Mucosa of descending colon (tissue), 3 donors: ENCODE results near the gene NTSR1. TPM values are rescaled to one million over a fixed set of nuclear protein-coding genes. Genes with fewer than 3 reads are reported as not detected.
A peak's percentile ranks its signal among the peaks of the same experiment; 100 is the strongest.

ENCODE experiments used
- ATAC-seq: fragments of 200-7000 bp; cut with Tn5 transposase; one replicate; pipeline ENCODE4 v1.9.1; 2020; ENCODE audit warnings: mild to moderate bottlenecking, moderate library complexity
- DNase-seq, 3 donors: peaks; one replicate each; pipeline ENCODE4 v3.0.0-alpha.2; 2020
- H3K36me3 ChIP-seq: fragments of 200-600 bp; one replicate; pipeline ENCODE4 v1.8.0; 2021; ENCODE audit warnings: low read depth, mild to moderate bottlenecking
- H3K4me1 ChIP-seq: fragments of 200-600 bp; one replicate; pipeline ENCODE4 v1.8.0; 2021; ENCODE audit warnings: low read depth, mild to moderate bottlenecking
- H3K4me3 ChIP-seq: fragments of 200-600 bp; one replicate; pipeline ENCODE4 v1.8.0; 2021; ENCODE audit warnings: mild to moderate bottlenecking
- H3K9me3 ChIP-seq: fragments of 200-600 bp; one replicate; pipeline ENCODE4 v1.8.0; 2021; ENCODE audit warnings: mild to moderate bottlenecking
- intact Hi-C, 2 donors: fragments of 100-400 bp; cut with DNase I in 1 of 2; cut with micrococcal nuclease in 1 of 2; formaldehyde crosslinking; loops; one replicate each; pipeline versions ENCODE4 v1.11.0 to v1.11.1; 2022; cut with DNase I, micrococcal nuclease
- total RNA-seq, 3 donors: library from RNA; stranded (reverse); fragmentation: NEBNext Ultra II Directional in 2 of 3; extraction: Animal tissue kit (Norgen Biotek cat#: 25700) in 2 of 3; gene quantifications; one replicate each; pipeline versions ENCODE4 v1.2.1 to v1.2.4, GENCODE V29; 2021 to 2023
- TF ChIP-seq, protein P1 (sequence below): fragments of 200-600 bp; IDR thresholded peaks from one replicate; pipeline ENCODE4 v1.8.0; 2022; ENCODE audit warnings: antibody characterized with exemption, mild to moderate bottlenecking
- donor health status: DM: no; HTN: no; CAD: no; lungs with moderate emphysema.
- donor health status: DM: no; HTN: no; CAD: no.
- donor health status: DM: no; HTN: yes; CAD: no.

The NTSR1 gene
- total RNA-seq, 3 donors from 2014 or later = 0.31 to 22.1 TPM; not detected in 1

DNA sequence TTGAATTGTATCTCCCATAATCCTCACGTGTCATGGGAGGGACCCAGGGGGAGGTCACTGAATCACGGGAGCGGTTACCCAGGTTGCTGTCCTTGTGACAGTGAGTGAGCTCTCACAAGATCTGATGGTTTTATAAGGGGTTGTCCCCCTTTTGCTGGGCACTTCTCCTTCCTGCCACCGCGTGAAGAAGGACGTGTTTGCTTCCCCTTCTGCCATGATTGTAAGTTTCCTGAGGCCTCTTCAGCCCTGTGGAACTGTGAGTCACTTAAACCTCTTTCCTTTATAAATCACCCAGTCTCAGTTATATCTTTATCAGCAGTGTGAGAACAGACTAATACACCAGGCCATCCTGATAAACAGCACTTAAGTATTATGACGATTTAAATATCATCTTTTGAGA is 78.7 kb downstream of the NTSR1 start:
- H3K4me3 ChIP-seq = no peak overlapping the region
- TF ChIP-seq, protein P1, sequence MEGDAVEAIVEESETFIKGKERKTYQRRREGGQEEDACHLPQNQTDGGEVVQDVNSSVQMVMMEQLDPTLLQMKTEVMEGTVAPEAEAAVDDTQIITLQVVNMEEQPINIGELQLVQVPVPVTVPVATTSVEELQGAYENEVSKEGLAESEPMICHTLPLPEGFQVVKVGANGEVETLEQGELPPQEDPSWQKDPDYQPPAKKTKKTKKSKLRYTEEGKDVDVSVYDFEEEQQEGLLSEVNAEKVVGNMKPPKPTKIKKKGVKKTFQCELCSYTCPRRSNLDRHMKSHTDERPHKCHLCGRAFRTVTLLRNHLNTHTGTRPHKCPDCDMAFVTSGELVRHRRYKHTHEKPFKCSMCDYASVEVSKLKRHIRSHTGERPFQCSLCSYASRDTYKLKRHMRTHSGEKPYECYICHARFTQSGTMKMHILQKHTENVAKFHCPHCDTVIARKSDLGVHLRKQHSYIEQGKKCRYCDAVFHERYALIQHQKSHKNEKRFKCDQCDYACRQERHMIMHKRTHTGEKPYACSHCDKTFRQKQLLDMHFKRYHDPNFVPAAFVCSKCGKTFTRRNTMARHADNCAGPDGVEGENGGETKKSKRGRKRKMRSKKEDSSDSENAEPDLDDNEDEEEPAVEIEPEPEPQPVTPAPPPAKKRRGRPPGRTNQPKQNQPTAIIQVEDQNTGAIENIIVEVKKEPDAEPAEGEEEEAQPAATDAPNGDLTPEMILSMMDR = no peak
- no peaks in the 10 kb centered on the region for H3K4me1 ChIP-seq
- ATAC-seq = no peak
- H3K36me3 ChIP-seq = no peaks in the 10 kb centered on the region
- intact Hi-C loops = loop anchor here in 1 of 2 donors (5.0 kb wide), 1 partner anchor 115 kb away; no protein-coding TSS in a partner anchor
- no peaks in the 10 kb centered on the region for H3K9me3 ChIP-seq
- DNase-seq = no peak

DNA sequence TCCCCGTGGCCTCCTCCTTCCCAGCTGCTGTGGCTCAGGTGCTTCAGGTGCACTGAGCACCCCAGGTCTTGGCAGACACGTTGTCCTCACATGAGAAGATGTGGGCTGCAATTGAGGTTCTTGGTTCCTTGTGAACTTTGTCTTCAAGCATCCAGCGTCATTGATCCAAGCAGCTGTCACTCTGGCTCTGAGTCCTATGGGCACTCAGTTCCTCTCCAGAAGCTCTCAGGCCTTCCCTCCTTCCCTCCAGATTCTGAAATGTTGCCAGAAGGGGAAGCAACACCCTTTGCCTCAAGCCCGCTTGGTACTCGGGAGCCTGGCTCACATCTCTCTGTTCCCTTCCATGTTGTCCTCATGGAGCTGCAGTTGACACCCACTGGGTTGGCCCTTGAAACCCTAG is 79.2 kb downstream of the NTSR1 start:
- TF ChIP-seq, protein P1 = no peak
- H3K9me3 ChIP-seq = no peaks in the 10 kb centered on the region
- intact Hi-C loops = loop anchor here in 1 of 2 donors (5.0 kb wide), 1 partner anchor 116 kb away; no protein-coding TSS in a partner anchor
- no peaks in the 10 kb centered on the region for H3K4me1 ChIP-seq
- no peak overlapping the region for H3K4me3 ChIP-seq
- H3K36me3 ChIP-seq = no peaks in the 10 kb centered on the region
- no peak for DNase-seq
- no peak for ATAC-seq

DNA sequence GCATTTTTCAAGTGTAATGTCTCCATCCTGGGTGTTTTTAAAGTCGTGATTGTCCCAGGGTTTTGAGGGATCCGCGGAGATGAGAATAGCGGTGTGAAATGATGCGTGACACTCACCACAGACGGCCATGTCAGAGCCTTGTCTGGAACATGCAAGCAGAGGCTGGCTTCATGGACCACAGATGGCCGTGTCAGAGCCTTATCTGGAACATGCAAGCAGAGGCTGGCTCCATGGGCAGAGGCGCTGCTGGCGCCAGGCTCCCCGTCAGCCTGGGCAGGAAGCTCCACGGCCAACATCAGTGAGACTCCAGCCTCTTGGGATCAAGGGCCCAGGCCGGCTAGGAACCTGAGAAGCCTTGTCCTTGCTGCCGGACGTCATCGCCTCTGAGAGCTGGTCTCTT is 80.0 kb downstream of the NTSR1 start:
- Histone ChIP-seq H3K4me3 (no peak overlapping the region), H3K9me3 (no peaks in the 10 kb centered on the region), H3K4me1 (peaks cover 5% of the 10 kb centered on the region), H3K36me3 (no peaks in the 10 kb centered on the region)
- TF ChIP-seq, protein P1 = no peak
- DNase-seq (no peak), ATAC-seq (no peak)
- intact Hi-C loops = loop anchor here in 1 of 2 donors (5.0 kb wide), 1 partner anchor 116 kb away; no protein-coding TSS in a partner anchor

DNA sequence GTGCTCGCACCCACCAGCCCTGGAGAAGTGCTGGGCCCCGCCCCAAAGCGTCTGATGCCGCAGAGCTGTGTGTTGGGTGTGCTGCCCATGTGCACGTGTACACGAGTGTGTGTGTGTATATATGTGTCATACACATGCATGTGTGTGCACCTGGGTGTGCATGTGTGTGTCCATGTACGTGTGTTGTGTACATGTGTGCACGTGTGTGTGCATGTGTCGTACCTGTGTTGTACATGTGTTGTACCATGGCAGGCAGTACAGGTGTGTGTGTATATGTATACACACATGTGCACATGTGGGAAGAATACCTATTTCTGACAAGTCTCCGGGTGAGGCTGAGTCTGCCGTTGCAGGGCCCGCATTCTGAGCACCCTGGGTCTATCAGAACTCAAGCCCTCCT is 81.4 kb downstream of the NTSR1 start:
- Histone ChIP-seq H3K4me3 (no peak overlapping the region), H3K4me1 (peaks cover 12% of the 10 kb centered on the region), H3K36me3 (no peaks in the 10 kb centered on the region), H3K9me3 (no peaks in the 10 kb centered on the region)
- TF ChIP-seq, protein P1 = no peak
- ATAC-seq (no peak), DNase-seq (no peak)
- intact Hi-C loops = loop anchor here in 1 of 2 donors (5.0 kb wide), 1 partner anchor 123 kb away; no protein-coding TSS in a partner anchor

DNA sequence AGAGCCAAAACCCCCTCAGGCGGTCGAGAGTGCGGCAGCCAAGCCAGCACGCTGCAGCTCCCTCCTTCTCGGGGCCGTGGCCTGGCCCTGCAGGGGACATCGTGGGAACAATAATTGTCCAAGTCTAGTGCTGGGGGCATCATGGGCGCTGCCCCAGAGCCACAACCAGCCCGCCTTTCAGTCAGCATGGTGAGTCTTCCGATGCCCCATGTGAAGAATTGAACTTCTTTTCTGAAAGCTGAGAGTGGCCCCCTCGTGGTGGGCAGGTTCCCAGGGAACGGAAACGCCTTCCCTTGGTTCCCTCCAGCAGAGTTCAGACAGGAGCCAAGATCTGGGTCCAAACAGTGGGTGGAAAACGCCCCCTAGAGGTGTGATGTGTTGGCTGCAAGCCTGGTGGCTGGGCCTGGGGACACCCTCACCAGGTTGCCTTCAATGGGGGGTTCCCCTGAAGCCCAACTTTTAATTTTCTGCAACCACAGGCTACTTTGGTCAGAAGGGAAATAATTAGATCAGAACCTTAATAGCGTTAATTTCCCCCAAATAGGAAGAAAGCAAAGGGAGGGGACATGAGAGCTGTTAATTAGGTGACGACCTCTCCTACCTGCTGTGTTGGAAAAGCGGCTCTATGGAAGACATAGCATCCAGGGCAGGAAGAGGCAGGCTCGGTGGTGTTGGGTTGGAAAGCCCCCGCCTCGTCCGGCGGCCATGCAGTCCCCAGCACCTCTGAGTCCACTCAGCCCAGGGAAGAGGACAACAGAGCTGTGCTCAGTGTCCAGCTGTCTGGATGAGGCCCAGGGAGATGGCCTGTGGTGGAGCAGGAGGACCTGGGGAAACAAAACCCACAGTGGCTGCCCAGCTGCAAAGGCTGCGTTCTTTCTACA is 82.9 kb downstream of the NTSR1 start:
- peaks cover 12% of the 10 kb centered on the region for H3K4me1 ChIP-seq
- intact Hi-C loops = loop anchor here in 1 of 2 donors (5.0 kb wide), 1 partner anchor 124 kb away; no protein-coding TSS in a partner anchor
- no peaks in the 10 kb centered on the region for H3K9me3 ChIP-seq
- H3K4me3 ChIP-seq = no peak overlapping the region
- no peaks in the 10 kb centered on the region for H3K36me3 ChIP-seq
- DNase-seq = peak in 2 of 3 donors; percentile 83 to 85
- ATAC-seq = peak; percentile 31
- TF ChIP-seq, protein P1 = peak; percentile 85
